Activated CD8-positive, alpha-beta T cell treated with anti-CD3 and anti-CD28 coated beads, Interleukin-2, amount 10 ng/mL, durations not matched to agents 7 days and 5 days (primary cell): ENCODE measurements around the gene ENTPD3. TPM values are rescaled to one million over a fixed set of nuclear protein-coding genes. Genes with fewer than 3 reads are reported as not detected.

Experiments
- ATAC-seq: fragments of 150-1000 bp; cut with Tn5 transposase; one replicate; pipeline ENCODE4 v1.10.0; 2021; ENCODE audit warnings: moderate library complexity
- CTCF ChIA-PET: fragments of 350-600 bp; sonication (Branson Sonifier 250); formaldehyde crosslinking; loops from one replicate; lab custom pipeline; 2021; ENCODE audit warnings: antibody characterized with exemption; lab: Charles Lee
- POLR2A ChIA-PET: fragments of 350-600 bp; sonication (Branson Sonifier 250); formaldehyde crosslinking; loops from one replicate; lab custom pipeline; 2021; ENCODE audit warnings: antibody characterized with exemption; lab: Charles Lee
- DNase-seq: peaks from one replicate; pipeline ENCODE4 v3.0.0-alpha.2; 2020
- H3K27ac Mint-ChIP-seq: one replicate; pipeline ENCODE4 v1.8.0; 2021; ENCODE audit warnings: mild to moderate bottlenecking, mixed read lengths
- H3K27me3 Mint-ChIP-seq: one replicate; pipeline ENCODE4 v1.8.0; 2021; ENCODE audit warnings: low read depth, mixed read lengths
- H3K36me3 Mint-ChIP-seq: one replicate; pipeline ENCODE4 v1.8.0; 2021; ENCODE audit warnings: low read depth, mixed read lengths
- H3K4me1 Mint-ChIP-seq: one replicate; pipeline ENCODE4 v1.8.0; 2021; ENCODE audit warnings: low read depth, mixed read lengths
- H3K4me3 Mint-ChIP-seq: one replicate; pipeline ENCODE4 v1.8.0; 2021; ENCODE audit warnings: mild to moderate bottlenecking, mixed read lengths
- H3K9me3 Mint-ChIP-seq: one replicate; pipeline ENCODE4 v1.8.0; 2022; ENCODE audit warnings: mixed read lengths; ENCODE audit not compliant: insufficient read depth
- total RNA-seq, 2 experiments: library from RNA; stranded (reverse); gene quantifications; one replicate each; pipeline ENCODE4 v1.2.3, GENCODE V29; 2021

Gene ENTPD3
- total RNA-seq, 2 experiments from 2014 or later, result not detected

DNA sequence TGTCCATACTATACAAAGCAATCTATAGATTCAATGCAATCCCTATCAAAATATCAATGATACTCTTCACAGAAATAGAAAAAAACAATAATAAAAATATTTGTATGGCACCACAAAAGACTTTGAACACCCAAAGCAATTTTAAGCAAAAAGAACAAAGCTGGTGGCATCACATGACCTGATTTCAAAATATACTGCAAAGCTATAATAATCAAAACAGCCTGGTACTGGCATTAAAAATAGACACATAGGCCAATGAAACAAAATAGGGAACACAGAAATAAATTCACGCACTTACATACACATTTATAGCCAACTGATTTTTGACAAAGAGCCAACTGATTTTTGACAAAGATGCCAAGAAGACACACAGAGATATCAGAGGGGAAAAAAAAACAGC is 9.2 kb upstream of the ENTPD3 start:
- Mint-ChIP-seq H3K27ac (no peak overlapping the region), H3K27me3 (peaks cover 7% of the 10 kb centered on the region), H3K9me3 (peaks cover 5% of the 10 kb centered on the region), H3K4me1 (peaks cover 8% of the 10 kb centered on the region), H3K36me3 (no peaks in the 10 kb centered on the region), H3K4me3 (no peak overlapping the region)
- POLR2A ChIA-PET, result no interaction called here
- ATAC-seq (no peak), DNase-seq (no peak)
- CTCF ChIA-PET, result no interaction called here

DNA sequence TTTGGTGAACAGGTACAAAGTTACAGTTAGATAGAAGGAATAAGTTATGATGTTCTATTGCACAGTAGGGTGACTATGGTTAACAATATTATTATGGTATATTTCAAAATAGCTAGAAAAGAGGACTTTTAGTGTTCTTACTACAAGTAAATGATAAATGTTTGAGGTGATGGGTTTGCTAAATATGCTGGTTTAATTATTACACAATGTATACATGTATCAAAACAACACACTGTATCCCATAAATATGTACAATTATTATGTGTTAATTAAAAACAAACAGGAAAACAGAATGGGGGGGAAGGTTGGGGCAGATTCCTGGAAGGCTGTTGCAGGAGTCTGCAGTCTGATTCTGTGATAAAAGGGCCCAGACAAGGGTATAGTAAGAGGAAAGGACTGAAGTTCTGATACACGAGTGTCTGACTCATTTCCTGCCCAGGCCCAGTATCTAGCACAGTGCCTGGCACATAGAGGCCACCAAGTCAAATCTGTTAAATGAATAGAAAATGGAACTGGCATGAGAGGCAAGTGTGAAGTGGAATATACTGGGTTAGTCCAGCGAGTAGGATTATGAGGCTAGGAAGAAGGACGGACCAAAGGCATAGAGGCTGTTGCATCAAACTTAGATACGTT is 7.2 kb upstream of the ENTPD3 start:
- Mint-ChIP-seq H3K4me3 (no peak overlapping the region), H3K4me1 (peaks cover 8% of the 10 kb centered on the region), H3K27me3 (peaks cover 6% of the 10 kb centered on the region), H3K36me3 (no peaks in the 10 kb centered on the region), H3K27ac (no peak overlapping the region), H3K9me3 (peaks cover 5% of the 10 kb centered on the region)
- CTCF ChIA-PET, result no interaction called here
- ATAC-seq (no peak), DNase-seq (no peak)
- POLR2A ChIA-PET, result no interaction called here

DNA sequence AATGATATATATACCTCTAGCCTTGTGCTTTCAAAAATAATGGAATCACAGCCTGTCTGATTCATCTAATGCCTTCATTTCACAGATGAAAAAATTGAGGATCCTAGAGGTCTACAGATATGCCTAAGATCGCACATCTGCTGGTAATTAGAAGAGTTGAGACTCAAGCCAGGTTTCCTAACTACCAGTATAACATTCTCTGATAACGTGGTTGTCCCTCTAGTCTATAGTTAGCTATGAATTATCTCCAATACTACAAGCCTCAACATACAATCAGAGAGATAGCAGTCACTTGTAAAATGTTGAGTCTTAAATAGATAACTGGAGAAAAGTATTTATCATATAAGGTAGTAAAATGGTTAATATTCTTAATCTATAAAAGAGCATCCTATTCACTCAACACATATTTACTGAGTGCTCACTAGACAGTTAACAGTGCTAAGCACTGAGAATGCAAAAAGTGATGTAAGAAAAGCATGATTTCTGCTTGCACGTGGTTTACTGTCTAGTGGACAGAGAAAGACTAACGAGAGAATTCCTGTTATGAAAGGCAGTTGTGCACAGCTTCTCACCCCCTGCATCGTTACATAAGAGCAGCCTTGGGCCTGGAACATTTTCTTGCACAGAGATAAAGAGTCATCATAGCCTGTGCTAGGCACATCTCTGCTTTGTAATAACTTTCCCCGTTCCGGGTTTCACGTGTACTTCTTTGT is 4.9 kb upstream of the ENTPD3 start:
- no peaks in the 10 kb centered on the region for H3K9me3 Mint-ChIP-seq
- ATAC-seq, result no peak
- peaks cover 11% of the 10 kb centered on the region for H3K4me1 Mint-ChIP-seq
- ChIA-PET POLR2A (no interaction called here), CTCF (no interaction called here)
- no peak overlapping the region for H3K27ac Mint-ChIP-seq
- no peaks in the 10 kb centered on the region for H3K36me3 Mint-ChIP-seq
- DNase-seq, result no peak
- no peak overlapping the region for H3K4me3 Mint-ChIP-seq
- H3K27me3 Mint-ChIP-seq, result peaks cover 10% of the 10 kb centered on the region

DNA sequence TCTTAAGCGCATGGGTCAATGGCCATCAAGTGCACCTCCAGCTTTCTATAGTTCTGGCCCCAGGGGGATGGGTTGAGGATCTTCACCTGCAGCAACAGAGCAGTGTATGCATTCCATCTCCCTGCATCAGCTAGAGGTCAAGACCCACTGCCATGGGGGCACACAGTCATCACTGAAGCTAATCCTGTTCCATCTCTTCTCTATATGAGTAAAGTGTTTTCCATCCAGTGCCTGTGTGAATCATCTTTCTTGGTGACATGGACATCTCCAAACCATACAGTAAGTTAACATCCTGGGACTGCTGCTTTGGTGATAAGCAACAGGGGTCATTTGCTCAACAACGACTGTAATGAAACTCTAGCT is 4.4 kb upstream of the ENTPD3 start:
- ChIA-PET POLR2A (no interaction called here), CTCF (no interaction called here)
- peaks cover 13% of the 10 kb centered on the region for H3K27me3 Mint-ChIP-seq
- ATAC-seq (no peak), DNase-seq (no peak)
- H3K4me1 Mint-ChIP-seq, result peaks cover 14% of the 10 kb centered on the region
- H3K9me3 Mint-ChIP-seq, result no peaks in the 10 kb centered on the region
- no peaks in the 10 kb centered on the region for H3K36me3 Mint-ChIP-seq
- no peak overlapping the region for H3K27ac Mint-ChIP-seq
- no peak overlapping the region for H3K4me3 Mint-ChIP-seq

DNA sequence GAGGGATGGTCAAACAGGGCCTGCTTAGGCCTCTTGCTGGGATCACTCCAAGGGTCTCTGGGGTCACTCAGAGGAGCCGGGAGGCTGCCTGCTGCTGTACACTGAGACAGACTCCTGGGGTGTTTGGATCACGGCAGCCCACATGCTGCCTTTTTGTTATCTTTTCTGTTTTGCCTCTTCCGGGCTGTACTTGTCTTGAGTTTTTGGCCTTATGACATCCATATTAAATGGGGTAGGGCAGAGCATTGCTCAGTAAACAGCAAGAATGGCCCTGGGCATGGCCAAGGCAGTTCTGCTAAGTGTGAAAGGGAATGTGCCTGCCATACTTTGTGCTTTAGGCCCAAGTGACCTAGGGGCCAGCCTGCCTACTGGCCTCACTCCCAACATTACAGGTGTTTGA is 771 bp upstream of the ENTPD3 start:
- H3K27me3 Mint-ChIP-seq, result peaks cover 35% of the 10 kb centered on the region
- no peaks in the 10 kb centered on the region for H3K36me3 Mint-ChIP-seq
- H3K9me3 Mint-ChIP-seq, result no peaks in the 10 kb centered on the region
- ChIA-PET CTCF (no interaction called here), POLR2A (no interaction called here)
- no peak overlapping the region for H3K4me3 Mint-ChIP-seq
- ATAC-seq (no peak), DNase-seq (no peak)
- H3K27ac Mint-ChIP-seq, result no peak overlapping the region
- peaks cover 5% of the 10 kb centered on the region for H3K4me1 Mint-ChIP-seq

DNA sequence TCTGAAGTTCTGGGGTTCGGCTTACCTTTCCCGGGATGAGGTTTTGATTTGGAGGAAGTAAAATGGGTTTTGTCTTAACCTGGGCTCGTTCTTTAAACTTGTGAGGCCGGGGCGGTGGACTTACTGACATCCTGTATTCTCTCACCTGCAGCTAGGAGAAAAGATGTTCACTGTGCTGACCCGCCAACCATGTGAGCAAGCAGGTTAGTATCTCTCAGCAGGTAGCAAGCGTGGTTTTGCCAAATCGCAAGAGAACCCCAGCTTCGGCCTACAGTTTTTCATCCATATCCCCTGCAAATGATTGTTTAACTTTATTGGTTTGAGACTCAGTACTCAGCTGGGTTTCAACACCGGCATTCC is 891 bp downstream of the ENTPD3 start:
- no peak overlapping the region for H3K27ac Mint-ChIP-seq
- ATAC-seq (no peak), DNase-seq (no peak)
- POLR2A ChIA-PET, result interaction anchor here (1.1 kb wide), 1 partner anchor 137 kb away, joined by 3 read pairs; the partner anchor contains the start of gene ZNF621
- peaks cover 35% of the 10 kb centered on the region for H3K27me3 Mint-ChIP-seq
- no peaks in the 10 kb centered on the region for H3K36me3 Mint-ChIP-seq
- CTCF ChIA-PET, result interaction anchor here (0.5 kb wide), 1 partner anchor 83 kb away, joined by 3 read pairs; no protein-coding TSS in a partner anchor
- no peak overlapping the region for H3K4me3 Mint-ChIP-seq
- no peaks in the 10 kb centered on the region for H3K9me3 Mint-ChIP-seq
- peaks cover 5% of the 10 kb centered on the region for H3K4me1 Mint-ChIP-seq

DNA sequence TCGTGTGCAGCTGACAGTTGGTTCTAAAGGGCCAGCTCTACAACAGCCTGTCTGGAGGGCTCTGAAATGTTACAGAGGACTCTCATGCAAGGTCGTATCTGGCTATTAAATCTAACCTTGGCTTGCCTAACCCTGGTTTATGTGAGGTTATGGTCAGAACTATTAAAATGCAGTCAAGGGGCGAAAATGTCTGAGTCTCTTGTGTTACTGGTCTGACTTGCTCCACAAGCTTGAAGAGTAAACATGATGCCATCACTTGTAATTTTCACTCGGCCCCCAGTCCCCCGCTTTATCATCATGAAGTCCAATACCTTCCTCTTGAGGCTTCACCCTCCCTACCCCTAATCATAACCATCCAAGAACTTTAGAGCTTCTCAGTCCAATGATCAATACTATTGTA is 9.4 kb downstream of the ENTPD3 start:
- POLR2A ChIA-PET, result no interaction called here
- no peak overlapping the region for H3K4me3 Mint-ChIP-seq
- no peaks in the 10 kb centered on the region for H3K9me3 Mint-ChIP-seq
- H3K27me3 Mint-ChIP-seq, result no peaks in the 10 kb centered on the region
- H3K27ac Mint-ChIP-seq, result no peak overlapping the region
- ATAC-seq (no peak), DNase-seq (no peak)
- H3K36me3 Mint-ChIP-seq, result no peaks in the 10 kb centered on the region
- CTCF ChIA-PET, result no interaction called here
- no peaks in the 10 kb centered on the region for H3K4me1 Mint-ChIP-seq

DNA sequence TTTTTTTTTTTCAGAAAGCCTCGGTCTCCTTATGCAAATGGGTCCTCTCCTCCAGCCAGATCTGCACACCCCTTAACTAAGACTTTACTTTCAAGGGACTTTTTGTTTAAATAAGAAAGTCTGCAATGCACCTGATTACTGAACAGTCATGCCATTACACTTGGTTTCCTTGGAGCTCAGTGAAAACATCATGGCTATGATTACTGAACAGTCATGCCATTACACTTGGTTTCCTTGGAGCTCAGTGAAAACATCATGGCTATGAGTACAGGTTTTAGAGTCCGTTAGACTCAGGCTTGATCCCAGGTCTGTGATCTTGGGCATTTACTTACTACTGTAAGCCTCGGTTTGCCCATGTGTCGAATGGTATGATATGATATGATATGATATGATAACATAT is 10.1 kb downstream of the ENTPD3 start:
- CTCF ChIA-PET, result no interaction called here
- H3K36me3 Mint-ChIP-seq, result no peaks in the 10 kb centered on the region
- POLR2A ChIA-PET, result no interaction called here
- H3K27ac Mint-ChIP-seq, result no peak overlapping the region
- H3K4me3 Mint-ChIP-seq, result no peak overlapping the region
- DNase-seq, result no peak
- no peaks in the 10 kb centered on the region for H3K4me1 Mint-ChIP-seq
- no peak for ATAC-seq
- no peaks in the 10 kb centered on the region for H3K9me3 Mint-ChIP-seq
- H3K27me3 Mint-ChIP-seq, result no peaks in the 10 kb centered on the region

DNA sequence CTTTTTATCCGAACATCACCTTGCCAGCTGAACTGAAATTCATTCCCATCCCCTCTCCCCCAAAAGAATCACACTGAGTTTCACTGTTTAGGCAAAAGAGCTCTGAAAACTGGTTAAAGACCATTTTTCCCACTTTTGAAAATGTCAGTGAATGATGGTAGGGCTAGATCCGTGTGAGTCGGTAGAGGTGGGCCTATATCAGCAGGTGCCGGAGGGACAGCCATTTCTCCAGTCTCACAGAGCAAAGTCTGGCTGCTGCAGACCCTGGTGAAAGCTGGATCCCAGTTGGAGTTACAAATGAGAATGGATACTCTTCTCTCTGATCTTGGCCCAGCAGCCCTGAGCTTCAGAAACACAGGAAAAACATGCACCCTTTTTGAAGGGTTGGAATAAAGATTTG is 10.9 kb downstream of the ENTPD3 start:
- ChIA-PET CTCF (no interaction called here), POLR2A (no interaction called here)
- Mint-ChIP-seq H3K4me3 (no peak overlapping the region), H3K4me1 (no peaks in the 10 kb centered on the region), H3K9me3 (no peaks in the 10 kb centered on the region), H3K36me3 (no peaks in the 10 kb centered on the region), H3K27ac (no peak overlapping the region), H3K27me3 (no peaks in the 10 kb centered on the region)
- ATAC-seq (no peak), DNase-seq (no peak)

DNA sequence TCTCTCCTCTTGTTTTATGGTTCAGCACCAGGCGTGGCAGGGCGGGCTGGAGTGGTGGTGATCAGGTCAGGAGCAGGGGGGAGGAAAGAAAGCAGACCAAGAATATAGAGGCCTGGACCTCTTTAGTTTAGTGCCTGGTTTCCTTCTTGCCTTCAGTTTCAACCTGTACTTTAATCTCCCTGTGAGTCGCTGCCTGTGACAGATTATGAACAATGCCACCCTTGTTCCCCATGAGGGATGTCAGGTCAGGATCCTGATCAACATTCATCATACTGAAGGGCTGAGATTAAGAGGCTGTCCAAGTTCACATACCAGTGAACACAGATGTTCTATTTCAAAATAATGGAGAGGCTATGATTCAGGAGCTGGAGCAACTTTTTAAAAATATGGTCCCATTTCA is 11.4 kb downstream of the ENTPD3 start:
- no peaks in the 10 kb centered on the region for H3K4me1 Mint-ChIP-seq
- H3K9me3 Mint-ChIP-seq, result no peaks in the 10 kb centered on the region
- ChIA-PET POLR2A (no interaction called here), CTCF (no interaction called here)
- no peak overlapping the region for H3K4me3 Mint-ChIP-seq
- no peak for DNase-seq
- no peak for ATAC-seq
- H3K27ac Mint-ChIP-seq, result no peak overlapping the region
- no peaks in the 10 kb centered on the region for H3K36me3 Mint-ChIP-seq
- no peaks in the 10 kb centered on the region for H3K27me3 Mint-ChIP-seq

DNA sequence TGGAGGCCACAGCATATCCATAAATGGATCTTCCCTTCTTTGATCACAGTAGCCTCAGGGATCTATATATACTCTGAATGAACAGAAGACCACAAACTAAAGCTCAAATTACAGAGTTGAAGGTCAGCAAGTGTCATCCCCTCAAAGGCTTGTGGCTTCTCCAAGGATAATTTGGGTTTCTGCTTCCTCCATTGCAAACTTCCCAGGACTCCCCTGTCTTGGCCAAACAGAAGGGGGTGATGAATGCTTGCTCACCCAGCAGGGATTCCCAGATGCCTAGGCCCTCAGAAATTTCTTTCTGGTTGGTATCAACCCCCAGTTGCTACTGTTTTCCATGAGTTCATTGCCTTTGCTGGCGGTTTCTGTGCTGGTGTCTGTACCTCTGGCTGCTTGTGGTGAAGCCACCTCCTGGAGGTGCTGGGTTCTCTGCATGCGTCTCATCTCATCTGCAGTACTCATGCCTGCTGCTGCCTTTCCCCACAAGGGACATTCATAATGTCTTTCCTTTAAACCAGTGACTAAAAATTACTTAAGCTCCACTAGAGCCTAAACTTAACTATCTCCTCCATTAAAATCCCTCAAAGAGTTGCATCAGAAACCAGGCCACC is 17.7 kb downstream of the ENTPD3 start:
- Mint-ChIP-seq H3K27ac (no peak overlapping the region), H3K36me3 (no peaks in the 10 kb centered on the region), H3K4me3 (no peak overlapping the region), H3K27me3 (no peaks in the 10 kb centered on the region), H3K9me3 (no peaks in the 10 kb centered on the region), H3K4me1 (no peaks in the 10 kb centered on the region)
- POLR2A ChIA-PET, result no interaction called here
- no peak for DNase-seq
- CTCF ChIA-PET, result interaction anchor here (0.6 kb wide), 1 partner anchor 1503 kb away, joined by 3 read pairs; no protein-coding TSS in a partner anchor
- no peak for ATAC-seq

DNA sequence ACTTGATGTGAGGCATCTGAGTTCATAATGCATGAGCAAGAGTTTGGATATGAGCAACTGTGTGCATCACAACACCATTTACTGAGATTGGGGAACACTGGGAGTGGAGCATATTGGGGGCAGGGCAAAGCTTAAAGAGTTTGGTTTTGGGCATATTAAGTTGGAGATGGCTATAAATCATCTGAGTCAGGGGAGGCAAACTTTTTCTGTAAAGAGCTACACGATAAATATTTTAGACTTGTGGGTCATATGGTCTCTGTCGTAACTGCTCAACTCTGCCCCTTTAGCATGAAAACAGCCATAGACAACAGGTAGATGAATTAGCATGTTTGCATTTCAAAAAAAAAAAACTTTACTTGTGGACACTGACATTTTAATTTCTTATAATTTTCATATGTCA is 20.0 kb downstream of the ENTPD3 start:
- DNase-seq (no peak), ATAC-seq (no peak)
- ChIA-PET POLR2A (no interaction called here), CTCF (no interaction called here)
- H3K36me3 Mint-ChIP-seq, result no peaks in the 10 kb centered on the region
- H3K4me1 Mint-ChIP-seq, result no peaks in the 10 kb centered on the region
- peaks cover 3% of the 10 kb centered on the region for H3K27me3 Mint-ChIP-seq
- no peak overlapping the region for H3K27ac Mint-ChIP-seq
- H3K9me3 Mint-ChIP-seq, result no peaks in the 10 kb centered on the region
- H3K4me3 Mint-ChIP-seq, result no peak overlapping the region
